Stomach (tissue), 9 donors: Measurements from ENCODE around the gene RNU6-9. TPM values are rescaled to one million over a fixed set of nuclear protein-coding genes. Genes with fewer than 3 reads are reported as not detected.

ENCODE experiments used
- DNase-seq, 2 donors: peaks; one replicate each; pipeline versions ENCODE4 v3.0.0 to v3.0.0-alpha.2; 2013 to 2019
- H3K27ac ChIP-seq, 5 donors: fragments of 200-600 bp in 4 of 5; sonication (generic) in 4 of 5; one replicate each; pipeline ENCODE4 v1.5.1; 2013 to 2019; ENCODE audit warnings: mild to moderate bottlenecking in 1 of 5, moderate library complexity in 1 of 5
- H3K27me3 ChIP-seq, 3 donors: fragments of 200-600 bp; sonication (generic); one replicate each; pipeline ENCODE4 v1.5.1; 2017 to 2019; ENCODE audit warnings: mixed run types in 1 of 3
- H3K36me3 ChIP-seq, 4 donors: fragments of 200-600 bp; sonication (generic); 1 replicate in 3 of 4; 2 replicates in 1 of 4; pipeline ENCODE4 v1.5.1; 2016 to 2019
- H3K4me1 ChIP-seq, 4 donors: fragments of 200-600 bp; sonication (generic); one replicate each; pipeline ENCODE4 v1.5.1; 2016 to 2019
- H3K4me3 ChIP-seq, 4 donors: fragments of 200-600 bp; sonication (generic) in 3 of 4; one replicate each; pipeline ENCODE4 v1.5.1; 2016 to 2019; ENCODE audit warnings: mild to moderate bottlenecking in 1 of 4
- H3K9me3 ChIP-seq, 4 donors: fragments of 200-600 bp; sonication (generic); one replicate each; pipeline ENCODE4 v1.5.1; 2016 to 2019
- CTCF ChIP-seq, 7 experiments: fragments of 450-650 bp in 4 of 7; fragments of 200-600 bp in 3 of 7; sonication (generic) in 3 of 7; IDR thresholded peaks; one replicate each; pipeline ENCODE4 v1.5.1; 2016 to 2019; ENCODE audit warnings: antibody characterized with exemption in 7 of 7, control low read depth in 2 of 7, mild to moderate bottlenecking in 1 of 7
- EP300 ChIP-seq: sonication (generic); formaldehyde crosslinking; IDR thresholded peaks from one replicate; pipeline ENCODE4 v1.6.1; 2017; ENCODE audit warnings: antibody characterized with exemption
- POLR2A ChIP-seq, 4 donors: fragments of 450-650 bp; IDR thresholded peaks; one replicate each; pipeline ENCODE4 v1.6.1; 2016; ENCODE audit warnings: antibody characterized with exemption in 4 of 4, control low read depth in 2 of 4, mild to moderate bottlenecking in 1 of 4, moderate library complexity in 1 of 4
- POLR2AphosphoS5 ChIP-seq, 3 donors: sonication (generic); formaldehyde crosslinking; IDR thresholded peaks; one replicate each; pipeline ENCODE4 v1.6.1; 2016; ENCODE audit warnings: antibody characterized with exemption in 3 of 3
- WGBS, 5 donors: extraction: QIAGEN DNeasy Blood & Tissue Kit in 3 of 5; methylation state at CpG; one replicate each; pipeline versions ENCODE4 v1.1.5 to v1.1.7; 2013 to 2018; 5-methylcytosine and 5-hydroxymethylcytosine counted together
- intact Hi-C: fragments of 100-400 bp; cut with DNase I; formaldehyde crosslinking; loops from one replicate; pipeline ENCODE4 v1.15.1; 2023; ENCODE audit warnings: low total_unique reads
- polyA plus RNA-seq, 3 donors: library from polyadenylated mRNA; stranded (reverse); fragments of 200-250 nt; gene quantifications; one replicate each; pipeline ENCODE4 v1.2.3, GENCODE V29; 2013
- total RNA-seq, 5 donors: library from RNA; depleted of rRNA; stranded (reverse); fragments of >200 nt; gene quantifications; one replicate each; pipeline versions ENCODE4 v1.1.0 to v1.2.3, GENCODE V29; 2014 to 2016
- donor health status: healthy with polysubstance abuse.
- donor health status: Bipolar disorder and iron deficiency.
- donor health status: healthy.

The RNU6-9 gene
- total and polyA plus RNA-seq, 8 donors: not detected

DNA sequence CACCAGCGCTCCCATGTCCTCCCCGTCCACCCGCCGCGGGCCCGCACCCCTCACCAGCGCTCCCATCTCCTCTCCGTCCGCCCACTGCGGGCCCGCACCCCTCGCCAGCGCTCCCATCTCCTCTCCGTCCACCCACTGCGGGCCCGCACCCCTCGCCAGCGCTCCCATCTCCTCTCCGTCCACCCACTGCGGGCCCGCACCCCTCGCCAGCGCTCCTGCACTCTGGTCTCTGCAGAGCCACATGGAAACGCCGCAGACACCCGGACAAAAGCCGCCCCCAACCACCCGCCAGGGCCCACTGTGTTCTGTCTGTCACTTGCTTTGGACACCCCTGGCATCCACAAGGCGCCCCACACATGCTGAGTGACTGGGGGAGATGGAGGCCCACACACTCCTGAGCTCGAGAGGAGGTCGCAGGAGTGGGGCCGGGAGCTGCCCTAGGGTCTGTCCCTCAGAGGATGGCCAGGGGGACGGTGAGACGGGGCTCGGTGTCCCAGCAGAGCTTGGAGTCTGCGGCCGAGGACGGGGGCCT, 26.4 kb upstream of the RNU6-9 start:
- intact Hi-C loops: loop anchor here (5.0 kb wide), 1 partner anchor 50 kb away; the partner anchor contains the start of gene KISS1R
- H3K4me3 ChIP-seq: no peak overlapping the region
- 78 to 92% (median 88%) methylated on average over 33 to 38 of the region's 38 CpGs for WGBS, 5 donors
- H3K27me3 ChIP-seq: peaks cover 0 to 13% (median 0%) of the 10 kb centered on the region in 3 donors
- no peak for TF ChIP-seq POLR2A (IDR thresholded peaks at IDR 0.05)
- TF ChIP-seq CTCF (IDR thresholded peaks at IDR 0.05): no peak
- no peak for TF ChIP-seq POLR2AphosphoS5 (IDR thresholded peaks at IDR 0.05)
- no peak for TF ChIP-seq EP300
- no peaks in the 10 kb centered on the region for H3K9me3 ChIP-seq
- peaks cover 20 to 61% (median 41%) of the 10 kb centered on the region in 4 donors for H3K4me1 ChIP-seq
- no peak overlapping the region for H3K27ac ChIP-seq
- no peak for DNase-seq
- H3K36me3 ChIP-seq: peaks cover 16 to 46% (median 43%) of the 10 kb centered on the region in 4 donors

DNA sequence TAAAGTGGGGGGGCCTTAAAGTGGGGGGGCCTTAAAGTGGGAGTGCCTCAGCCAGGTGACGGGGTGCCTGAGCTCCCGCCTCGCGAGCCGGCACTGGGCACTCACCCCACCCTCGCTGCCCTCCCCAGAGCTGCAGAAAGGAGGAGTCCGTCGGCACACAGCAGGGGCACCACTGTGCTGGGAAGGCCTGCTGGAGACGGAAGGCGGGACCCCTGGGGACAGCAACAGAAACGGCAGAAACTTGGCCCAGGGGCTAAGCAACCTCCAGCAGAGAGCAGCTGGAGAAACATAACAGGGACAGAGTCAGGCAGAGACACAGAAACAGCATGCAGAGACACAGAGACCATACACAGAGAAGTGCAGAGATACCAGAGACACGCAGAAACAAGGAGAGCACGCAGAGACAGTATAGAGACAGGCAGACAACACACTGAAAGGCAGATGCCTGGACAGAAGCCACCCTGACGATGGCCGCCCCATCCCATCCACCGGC, 25.9 kb upstream of the RNU6-9 start:
- H3K36me3 ChIP-seq: peaks cover 16 to 51% (median 45%) of the 10 kb centered on the region in 4 donors
- peaks cover 0 to 8% (median 0%) of the 10 kb centered on the region in 3 donors for H3K27me3 ChIP-seq
- H3K4me3 ChIP-seq: no peak overlapping the region
- intact Hi-C loops: loop anchor here (5.0 kb wide), 1 partner anchor 50 kb away; the partner anchor contains the start of gene KISS1R
- no peaks in the 10 kb centered on the region for H3K9me3 ChIP-seq
- H3K4me1 ChIP-seq: peaks cover 25 to 61% (median 41%) of the 10 kb centered on the region in 4 donors
- DNase-seq: peak in 1 of 2 donors; percentile 24
- TF ChIP-seq POLR2AphosphoS5 (IDR thresholded peaks at IDR 0.05) (no peak), CTCF (IDR thresholded peaks at IDR 0.05) (no peak), EP300 (no peak)
- no peak overlapping the region for H3K27ac ChIP-seq
- 69 to 85% (median 79%) methylated on average over 14 to 16 of the region's 16 CpGs for WGBS, 5 donors

DNA sequence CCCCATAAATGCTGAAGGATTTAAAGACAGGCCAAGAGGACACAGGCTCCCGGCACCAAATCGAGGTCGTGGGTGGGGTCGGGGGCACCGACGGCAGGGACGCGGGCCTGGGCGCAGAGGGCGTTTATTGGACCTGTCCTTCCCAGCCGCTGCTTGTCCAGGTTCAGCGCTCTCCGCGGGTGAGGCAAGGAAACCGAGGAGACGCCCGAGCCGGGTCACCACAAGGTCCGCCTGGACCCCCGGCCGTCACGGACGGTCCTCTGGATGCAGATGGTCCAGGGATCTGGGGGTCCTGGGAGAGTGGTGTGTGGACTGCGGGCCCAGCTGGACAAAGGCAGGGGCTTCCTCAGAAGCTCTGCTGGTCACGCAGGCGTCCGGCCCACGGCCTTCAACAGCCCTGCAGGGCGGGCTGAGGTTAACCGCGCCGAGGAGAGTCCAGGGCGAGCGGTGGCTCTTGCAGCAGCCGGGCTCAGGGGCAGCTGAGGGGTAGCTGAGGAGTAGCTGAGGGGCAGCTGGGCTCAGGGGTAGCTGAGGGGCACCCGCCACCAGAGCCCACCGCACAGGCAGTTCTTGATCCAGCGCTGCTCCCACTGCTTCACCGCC, 25.3 kb upstream of the RNU6-9 start:
- TF ChIP-seq POLR2A (IDR thresholded peaks at IDR 0.05) (no peak), POLR2AphosphoS5 (IDR thresholded peaks at IDR 0.05) (no peak), CTCF (IDR thresholded peaks at IDR 0.05) (no peak), EP300 (no peak)
- Histone ChIP-seq H3K36me3 (peaks cover 16 to 53% (median 46%) of the 10 kb centered on the region in 4 donors), H3K27ac (peak overlapping the region in 2 of 5 donors; percentile 85 to 90), H3K4me1 (peaks cover 22 to 59% (median 40%) of the 10 kb centered on the region in 4 donors), H3K4me3 (no peak overlapping the region), H3K27me3 (peaks cover 0 to 2% (median 0%) of the 10 kb centered on the region in 3 donors), H3K9me3 (no peaks in the 10 kb centered on the region)
- 93 to 97% (median 94%) methylated on average over 33 to 39 of the region's 39 CpGs for WGBS, 5 donors
- no peak for DNase-seq
- intact Hi-C loops: loop anchor here (5.0 kb wide), 1 partner anchor 49 kb away; the partner anchor contains the start of gene KISS1R

- H3K9me3 ChIP-seq: no peaks in the 10 kb centered on the region
- DNase-seq: no peak
- H3K27me3 ChIP-seq: no peaks in the 10 kb centered on the region
- no peak for TF ChIP-seq POLR2AphosphoS5 (IDR thresholded peaks at IDR 0.05)
- no peak for TF ChIP-seq CTCF (IDR thresholded peaks at IDR 0.05)
- TF ChIP-seq POLR2A (IDR thresholded peaks at IDR 0.05): no peak
- peaks cover 17 to 58% (median 36%) of the 10 kb centered on the region in 4 donors for H3K4me1 ChIP-seq
- H3K36me3 ChIP-seq: peaks cover 16 to 58% (median 50%) of the 10 kb centered on the region in 4 donors
- WGBS, 5 donors: 85 to 94% (median 92%) methylated on average over 29 to 34 of the region's 34 CpGs
- intact Hi-C loops: loop anchor here (5.0 kb wide), 1 partner anchor 49 kb away; the partner anchor contains the start of gene KISS1R
- peak overlapping the region; percentile 58 to 90 (median 84) for H3K27ac ChIP-seq
- no peak overlapping the region for H3K4me3 ChIP-seq
Observed at GRCh38 chr19:868458-869244, 24.6 kb upstream of the RNU6-9 start.
